Left lung (tissue), 10 donors: Measurements from ENCODE around the gene ACY1. TPM values are rescaled to one million over a fixed set of nuclear protein-coding genes. Genes with fewer than 3 reads are reported as not detected.

Experiments used
- ATAC-seq: fragments of 200-7000 bp; cut with Tn5 transposase; one replicate; pipeline ENCODE4 v1.9.1; 2020; ENCODE audit warnings: moderate library complexity
- DNase-seq, 4 donors: peaks; one replicate each; pipeline ENCODE4 v3.0.0-alpha.2; 2013 to 2020
- H3K27ac ChIP-seq, 2 donors: fragments of 200-600 bp; sonication (generic) in 1 of 2; one replicate each; pipeline versions ENCODE4 v1.5.0 to v1.8.0; 2020 to 2021
- H3K27me3 ChIP-seq, 2 donors: fragments of 200-600 bp; sonication (generic) in 1 of 2; one replicate each; pipeline versions ENCODE4 v1.5.0 to v1.8.0; 2020 to 2021
- H3K36me3 ChIP-seq, 2 donors: fragments of 200-600 bp; sonication (generic) in 1 of 2; one replicate each; pipeline versions ENCODE4 v1.5.0 to v1.8.0; 2020 to 2021
- H3K4me1 ChIP-seq, 2 donors: fragments of 200-600 bp; one replicate each; pipeline ENCODE4 v1.8.0; 2021
- H3K4me3 ChIP-seq, 2 donors: fragments of 200-600 bp; sonication (generic) in 1 of 2; one replicate each; pipeline versions ENCODE4 v1.5.0 to v1.8.0; 2020 to 2021; ENCODE audit warnings: mild to moderate bottlenecking in 1 of 2
- H3K9me3 ChIP-seq, 2 donors: fragments of 200-600 bp; sonication (generic) in 1 of 2; one replicate each; pipeline versions ENCODE4 v1.5.0 to v1.8.0; 2020 to 2021
- CTCF ChIP-seq, 2 donors: fragments of 200-600 bp; sonication (generic) in 1 of 2; IDR thresholded peaks; one replicate each; pipeline versions ENCODE4 v1.5.0 to v1.8.0; 2021; ENCODE audit warnings: antibody characterized with exemption in 2 of 2
- intact Hi-C, 2 donors: fragments of 100-400 bp; cut with DNase I; formaldehyde crosslinking; loops; one replicate each; pipeline versions ENCODE4 v1.11.2 to v1.14.2; 2022
- polyA plus RNA-seq, 6 donors: library from polyadenylated mRNA; unstranded; fragments of 120-200 nt; gene quantifications; one replicate each; pipeline ENCODE4 v1.2.1, GENCODE V29; 2013; ENCODE audit not compliant: insufficient read length in 6 of 6
- total RNA-seq, 2 donors: library from RNA; stranded (reverse); fragmentation: NEBNext Ultra II Directional; extraction: Animal tissue kit (Norgen Biotek cat#: 25700); gene quantifications; one replicate each; pipeline ENCODE4 v1.2.1, GENCODE V29; 2021
- donor health status: DM: no; HTN: yes; CAD: no.
- donor health status: DM: no; HTN: no; CAD: no.

Gene ACY1
- total and polyA plus RNA-seq, 8 donors: 29.6 to 42.8 (median 36.9) TPM

- DNase-seq (peak; percentile 44 to 87 (median 82)), ATAC-seq (no peak)
- H3K36me3 ChIP-seq: no peaks in the 10 kb centered on the region
- TF ChIP-seq CTCF (IDR thresholded peaks at IDR 0.05): no peak
- H3K9me3 ChIP-seq: no peaks in the 10 kb centered on the region
- H3K4me1 ChIP-seq: peaks cover 17 to 40% of the 10 kb centered on the region in 2 donors
- no peaks in the 10 kb centered on the region for H3K27me3 ChIP-seq
- peak overlapping the region; percentile 76 to 94 for H3K4me3 ChIP-seq
- H3K27ac ChIP-seq: peak overlapping the region in 1 of 2 donors; percentile 88
- intact Hi-C loops: no loop called here
Measured at GRCh38 chr3:51975852-51976549, 7.3 kb upstream of the ACY1 start.

GRCh38 chr3:51977446-51978142 lies 5.7 kb upstream of the ACY1 start:
- Histone ChIP-seq H3K27ac (no peak overlapping the region), H3K9me3 (no peaks in the 10 kb centered on the region), H3K4me3 (no peak overlapping the region), H3K4me1 (peaks cover 24 to 44% of the 10 kb centered on the region in 2 donors), H3K27me3 (no peaks in the 10 kb centered on the region), H3K36me3 (no peaks in the 10 kb centered on the region)
- ATAC-seq (no peak), DNase-seq (no peak)
- no peak for TF ChIP-seq CTCF (IDR thresholded peaks at IDR 0.05)
- intact Hi-C loops: no loop called here

- no peak for ATAC-seq
- H3K27ac ChIP-seq: no peak overlapping the region
- intact Hi-C loops: no loop called here
- no peak for TF ChIP-seq CTCF (IDR thresholded peaks at IDR 0.05)
- H3K27me3 ChIP-seq: no peaks in the 10 kb centered on the region
- no peak for DNase-seq
- H3K9me3 ChIP-seq: no peaks in the 10 kb centered on the region
- no peaks in the 10 kb centered on the region for H3K36me3 ChIP-seq
- H3K4me1 ChIP-seq: peaks cover 24 to 43% of the 10 kb centered on the region in 2 donors
- no peak overlapping the region for H3K4me3 ChIP-seq
Measured at GRCh38 chr3:51978143-51978502, 5.2 kb upstream of the ACY1 start.

GRCh38 chr3:51980253-51980652 lies 3.1 kb upstream of the ACY1 start:
- H3K9me3 ChIP-seq: no peaks in the 10 kb centered on the region
- TF ChIP-seq CTCF (IDR thresholded peaks at IDR 0.05): no peak
- no peaks in the 10 kb centered on the region for H3K36me3 ChIP-seq
- no peak overlapping the region for H3K27ac ChIP-seq
- ATAC-seq (no peak), DNase-seq (no peak)
- intact Hi-C loops: no loop called here
- no peaks in the 10 kb centered on the region for H3K27me3 ChIP-seq
- peaks cover 24 to 40% of the 10 kb centered on the region in 2 donors for H3K4me1 ChIP-seq
- H3K4me3 ChIP-seq: no peak overlapping the region

- Histone ChIP-seq H3K4me3 (peak overlapping the region; percentile 48 to 65), H3K27me3 (no peaks in the 10 kb centered on the region), H3K9me3 (no peaks in the 10 kb centered on the region), H3K4me1 (peaks cover 16 to 28% of the 10 kb centered on the region in 2 donors), H3K36me3 (no peaks in the 10 kb centered on the region), H3K27ac (peak overlapping the region; percentile 92 to 96)
- intact Hi-C loops: no loop called here
- peak; percentile 41 for ATAC-seq
- TF ChIP-seq CTCF (IDR thresholded peaks at IDR 0.05): peak in 1 of 2 donors; percentile 43
- peak in 2 of 4 donors; percentile 40 to 57 for DNase-seq
Measured at GRCh38 chr3:51982352-51982837, 940 bp upstream of the ACY1 start.
